GM12892 (cell line): ENCODE measurements around the gene THBS2.

Experiments used
- POLR2A ChIP-seq: IDR thresholded peaks from 2 replicates; pipeline ENCODE4 v1.6.1; 2011; ENCODE audit warnings: low read depth, low read length, control low read depth
- POLR2AphosphoS5 ChIP-seq: IDR thresholded peaks from 2 replicates; pipeline ENCODE4 v1.6.1; 2011; ENCODE audit warnings: low read depth, low read length, control low read depth
- TAF1 ChIP-seq: IDR thresholded peaks from 2 replicates; pipeline ENCODE4 v1.6.1; 2011; ENCODE audit warnings: low read depth, mild to moderate bottlenecking, control low read depth, low read length, borderline replicate concordance

DNA sequence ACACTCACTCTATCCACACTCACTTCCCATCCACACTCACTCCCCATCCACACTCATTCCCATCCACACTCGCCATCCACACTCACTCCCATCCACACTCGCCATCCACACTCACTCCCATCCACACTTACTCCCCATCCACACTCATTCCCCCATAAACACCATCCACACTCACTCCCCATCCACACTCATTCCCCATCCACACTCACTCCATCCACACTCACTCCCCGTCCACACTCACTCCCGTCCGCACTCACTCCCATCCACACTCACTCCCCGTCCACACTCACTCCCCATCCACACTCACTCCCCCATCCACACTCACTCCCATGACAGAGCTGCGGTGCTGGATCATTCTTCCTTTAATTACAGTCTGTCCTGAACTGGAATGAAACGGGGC, 17.1 kb downstream of the THBS2 start:
- TF ChIP-seq POLR2A (no peak), POLR2AphosphoS5 (no peak), TAF1 (no peak)
